ENCODE data around the gene CDHR3. TPM values are rescaled to one million over a fixed set of nuclear protein-coding genes. Genes with fewer than 3 reads are reported as not detected.
A peak's percentile ranks its signal among the peaks of the same experiment; 100 is the strongest.

Gene CDHR3
- total RNA-seq, 1 experiment from 2014 or later: 20.4 TPM

GRCh38 chr7:106048706-106049020, 85.6 kb downstream of the CDHR3 start:
- no peak for DNase-seq (ENCODE audit: low spot score)

GRCh38 chr7:106049139-106049752, 86.2 kb downstream of the CDHR3 start:
- DNase-seq (ENCODE audit: low spot score): no peak

GRCh38 chr7:106050002-106050745, 87.1 kb downstream of the CDHR3 start:
- DNase-seq (ENCODE audit: low spot score): peak; percentile 36

GRCh38 chr7:106050746-106051117, 87.7 kb downstream of the CDHR3 start:
- DNase-seq (ENCODE audit: low spot score): no peak

GRCh38 chr7:106052681-106053080, 89.6 kb downstream of the CDHR3 start:
- no peak for DNase-seq (ENCODE audit: low spot score)

- DNase-seq (ENCODE audit: low spot score): no peak
These were observed 90.0 kb downstream of the CDHR3 start for GRCh38 chr7:106053109-106053508.

- no peak for DNase-seq (ENCODE audit: low spot score)
These were observed 91.3 kb downstream of the CDHR3 start for GRCh38 chr7:106054156-106054910.

- DNase-seq (ENCODE audit: low spot score): no peak
These were observed 92.0 kb downstream of the CDHR3 start for GRCh38 chr7:106054971-106055532.

GRCh38 chr7:106056513-106057203, 93.6 kb downstream of the CDHR3 start:
- DNase-seq (ENCODE audit: low spot score): peak; percentile 91

- DNase-seq (ENCODE audit: low spot score): no peak
These were observed 94.3 kb downstream of the CDHR3 start for GRCh38 chr7:106057204-106057961.

GRCh38 chr7:106057962-106058927, 95.2 kb downstream of the CDHR3 start:
- DNase-seq (ENCODE audit: low spot score): peak; percentile 85

GRCh38 chr7:106058928-106059324, 95.9 kb downstream of the CDHR3 start:
- DNase-seq (ENCODE audit: low spot score): no peak

GRCh38 chr7:106059556-106059955, 96.5 kb downstream of the CDHR3 start:
- no peak for DNase-seq (ENCODE audit: low spot score)

GRCh38 chr7:106060394-106060920, 97.4 kb downstream of the CDHR3 start:
- DNase-seq (ENCODE audit: low spot score): no peak

GRCh38 chr7:106061301-106061979, 98.4 kb downstream of the CDHR3 start:
- no peak for DNase-seq (ENCODE audit: low spot score)

- DNase-seq (ENCODE audit: low spot score): peak; percentile 74
These were observed 98.9 kb downstream of the CDHR3 start for GRCh38 chr7:106062006-106062405.

- peak; percentile 62 for DNase-seq (ENCODE audit: low spot score)
These were observed 99.5 kb downstream of the CDHR3 start for GRCh38 chr7:106062521-106062931.

GRCh38 chr7:106063024-106063423, 100.0 kb downstream of the CDHR3 start:
- DNase-seq (ENCODE audit: low spot score): no peak

- DNase-seq (ENCODE audit: low spot score): no peak
These were observed 100.6 kb downstream of the CDHR3 start for GRCh38 chr7:106063692-106064091.

Measured in HT-29 (cell line).